MG63 (cell line): Measurements from ENCODE around the gene CLRN2. TPM values are rescaled to one million over a fixed set of nuclear protein-coding genes. Genes with fewer than 3 reads are reported as not detected.
"Not testable (repeated sequence)": the region's sequence is repeated elsewhere in the genome, so short reads cannot be mapped to it uniquely, and the experiment has no call there.

ENCODE experiments used
- DNase-seq: peaks from one replicate; pipeline ENCODE4 v3.0.0-alpha.2; 2020
- H3K27me3 ChIP-seq: fragments of 250-450 bp; sonication (Bioruptor Pico); 2 replicates; pipeline ENCODE4 v1.5.1; 2020; ENCODE audit warnings: mild to moderate bottlenecking, moderate library complexity
- H3K36me3 ChIP-seq: fragments of 250-450 bp; sonication (Bioruptor Pico); 2 replicates; pipeline ENCODE4 v1.5.1; 2020; ENCODE audit warnings: mild to moderate bottlenecking, moderate library complexity
- H3K4me3 ChIP-seq: fragments of 250-450 bp; sonication (Bioruptor Pico); 2 replicates; pipeline ENCODE4 v1.5.1; 2020; ENCODE audit warnings: mild to moderate bottlenecking, moderate library complexity
- H3K9me3 ChIP-seq: fragments of 250-450 bp; sonication (Bioruptor Pico); 2 replicates; pipeline ENCODE4 v1.5.1; 2020; ENCODE audit warnings: mild to moderate bottlenecking, moderate library complexity
- total RNA-seq: library from RNA; depleted of rRNA; stranded (reverse); fragments of >200 nt; shearing (Covaris generic); gene quantifications from 2 replicates; pipeline ENCODE4 v1.2.3, GENCODE V29; 2014; ENCODE audit warnings: low replicate concordance; rRNA removed

The CLRN2 gene
- total RNA-seq, 1 experiment from 2014 or later: not detected

- Histone ChIP-seq H3K4me3 (no peak overlapping the region), H3K36me3 (no peaks in the 10 kb centered on the region), H3K9me3 (no peaks in the 10 kb centered on the region), H3K27me3 (no peaks in the 10 kb centered on the region)
- no peak for DNase-seq
These were observed 44.2 kb downstream of the CLRN2 start for GRCh38 chr4:17558941-17559708.

- H3K9me3 ChIP-seq: no peaks in the 10 kb centered on the region
- no peaks in the 10 kb centered on the region for H3K36me3 ChIP-seq
- no peaks in the 10 kb centered on the region for H3K27me3 ChIP-seq
- DNase-seq: no peak
- H3K4me3 ChIP-seq: no peak overlapping the region
These were observed 44.7 kb downstream of the CLRN2 start for GRCh38 chr4:17559709-17560048.

GRCh38 chr4:17560065-17560673 lies 45.2 kb downstream of the CLRN2 start:
- Histone ChIP-seq H3K36me3 (no peaks in the 10 kb centered on the region), H3K4me3 (no peak overlapping the region), H3K27me3 (no peaks in the 10 kb centered on the region), H3K9me3 (no peaks in the 10 kb centered on the region)
- DNase-seq: no peak

GRCh38 chr4:17561195-17561909 lies 46.4 kb downstream of the CLRN2 start:
- Histone ChIP-seq H3K36me3 (no peaks in the 10 kb centered on the region), H3K27me3 (no peaks in the 10 kb centered on the region), H3K9me3 (no peaks in the 10 kb centered on the region), H3K4me3 (no peak overlapping the region)
- peak; percentile 58 for DNase-seq

GRCh38 chr4:17562157-17562556 lies 47.2 kb downstream of the CLRN2 start:
- no peak for DNase-seq
- Histone ChIP-seq H3K9me3 (no peaks in the 10 kb centered on the region), H3K36me3 (no peaks in the 10 kb centered on the region), H3K4me3 (no peak overlapping the region), H3K27me3 (no peaks in the 10 kb centered on the region)

- Histone ChIP-seq H3K27me3 (no peaks in the 10 kb centered on the region), H3K4me3 (no peak overlapping the region), H3K36me3 (no peaks in the 10 kb centered on the region), H3K9me3 (no peaks in the 10 kb centered on the region)
- no peak for DNase-seq
These were observed 50.9 kb downstream of the CLRN2 start for GRCh38 chr4:17565846-17566245.

GRCh38 chr4:17567271-17567670 lies 52.3 kb downstream of the CLRN2 start:
- Histone ChIP-seq H3K36me3 (no peaks in the 10 kb centered on the region), H3K9me3 (no peaks in the 10 kb centered on the region), H3K4me3 (no peak overlapping the region), H3K27me3 (no peaks in the 10 kb centered on the region)
- DNase-seq: no peak

- no peak for DNase-seq
- H3K4me3 ChIP-seq: no peak overlapping the region
- H3K9me3 ChIP-seq: no peaks in the 10 kb centered on the region
- H3K36me3 ChIP-seq: no peaks in the 10 kb centered on the region
- no peaks in the 10 kb centered on the region for H3K27me3 ChIP-seq
These were observed 59.2 kb downstream of the CLRN2 start for GRCh38 chr4:17574206-17574605.

- H3K27me3 ChIP-seq, DNase-seq, H3K9me3 ChIP-seq, H3K36me3 ChIP-seq, H3K4me3 ChIP-seq: not testable (repeated sequence)
These were observed 60.2 kb downstream of the CLRN2 start for GRCh38 chr4:17575177-17575576.

Other genes starting within 250 kb of the CLRN2 start
- 14.9 and 23.1 TPM in 2 replicates for gene QDPR, start 3.1 kb upstream of the CLRN2 start, total RNA-seq
- 83.4 and 102 TPM in 2 replicates for gene LAP3, start 62.0 kb downstream of the CLRN2 start, total RNA-seq
- 10.3 and 18.1 TPM in 2 replicates for gene MED28, start 99.5 kb downstream of the CLRN2 start, total RNA-seq